D341Med (cell line): ENCODE data around the gene LRSAM1.

ENCODE experiments used
- DNase-seq: peaks from one replicate; pipeline ENCODE4 v3.0.0; 2012; ENCODE audit warnings: low spot score

The LRSAM1 gene

GRCh38 chr9:127426756-127427155 is 24.6 kb upstream of the LRSAM1 start:
- no peak for DNase-seq

GRCh38 chr9:127428348-127428747 is 23.0 kb upstream of the LRSAM1 start:
- no peak for DNase-seq

- no peak for DNase-seq
Observed at GRCh38 chr9:127430415-127430814, 20.9 kb upstream of the LRSAM1 start.

- no peak for DNase-seq
Observed at GRCh38 chr9:127437497-127438264, 13.6 kb upstream of the LRSAM1 start.

- DNase-seq = no peak
Observed at GRCh38 chr9:127438394-127438793, 12.9 kb upstream of the LRSAM1 start.

- no peak for DNase-seq
Observed at GRCh38 chr9:127444283-127444920, 6.9 kb upstream of the LRSAM1 start.

GRCh38 chr9:127444921-127445850 is 6.1 kb upstream of the LRSAM1 start:
- DNase-seq = no peak

- no peak for DNase-seq
Observed at GRCh38 chr9:127445851-127446712, 5.2 kb upstream of the LRSAM1 start.

- no peak for DNase-seq
Observed at GRCh38 chr9:127446713-127447415, 4.4 kb upstream of the LRSAM1 start.

GRCh38 chr9:127447416-127448111 is 3.7 kb upstream of the LRSAM1 start:
- DNase-seq = no peak

GRCh38 chr9:127448112-127448805 is 3.1 kb upstream of the LRSAM1 start:
- DNase-seq = no peak

- no peak for DNase-seq
Observed at GRCh38 chr9:127449332-127449966, 1.9 kb upstream of the LRSAM1 start.

- DNase-seq = no peak
Observed at GRCh38 chr9:127450243-127450760, 1.0 kb upstream of the LRSAM1 start.

GRCh38 chr9:127451608-127451857 is 223 bp downstream of the LRSAM1 start:
- DNase-seq = no peak

GRCh38 chr9:127451858-127452656 is 747 bp downstream of the LRSAM1 start:
- peak; percentile 74 for DNase-seq

GRCh38 chr9:127452691-127453090 is 1.4 kb downstream of the LRSAM1 start:
- no peak for DNase-seq

- peak; percentile 62 for DNase-seq
Observed at GRCh38 chr9:127455324-127455992, 4.1 kb downstream of the LRSAM1 start.
